Measurements from ENCODE around the gene LHX4. TPM values are rescaled to one million over a fixed set of nuclear protein-coding genes. Genes with fewer than 3 reads are reported as not detected.

Gene LHX4
- total RNA-seq, 8 experiments from 2014 or later = 1.6 to 28.8 (median 6.8) TPM

DNA sequence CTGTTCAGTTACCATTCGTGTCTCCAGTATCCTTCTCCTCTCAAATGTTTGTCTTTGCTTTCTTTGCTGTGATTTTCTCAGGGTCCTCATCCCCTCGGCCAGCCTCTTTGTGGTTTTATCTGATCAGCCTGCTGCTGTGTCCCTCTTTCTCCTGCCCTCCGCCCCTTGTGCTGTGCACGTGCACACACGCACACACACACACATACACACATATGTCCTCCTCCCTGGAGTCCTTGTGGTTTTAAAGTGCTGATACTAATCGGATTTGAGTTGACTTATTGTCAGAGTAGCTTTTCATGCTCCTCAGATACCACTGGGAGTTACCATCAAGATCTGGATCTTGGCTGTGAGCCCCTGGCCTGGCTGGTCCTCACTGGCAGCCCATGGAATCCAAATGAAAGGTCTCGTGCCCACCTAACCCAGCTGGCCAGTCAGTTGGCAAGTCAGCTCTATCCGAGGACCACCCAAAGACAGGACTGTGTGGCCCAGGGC lies 41.3 kb upstream of the LHX4 start:
- H3K4me3 ChIP-seq = no peak overlapping the region
- ATAC-seq (replicated peaks in 6 of 8) = peak in 1 of 8 experiments; percentile 19
- no peak overlapping the region for H3K27ac ChIP-seq
- in situ Hi-C loops (cut with MboI; ENCODE audit: low pct_unique_long_range_greater_than_20kb in 2 of 9, low sequenced_read_pairs in 9 of 9, unreplicated experiment in 9 of 9) = loop anchor here in 3 of 9 experiments (10.0 kb wide), 2 partner anchors 286 to 296 kb away; no protein-coding TSS in a partner anchor
- WGBS, 10 experiments = 43 to 100% (median 86%) methylated on average over 1 to 8 of the region's 8 CpGs; no CpG with 5 or more reads in 3 of the 10 experiments
- peaks cover 3 to 5% of the 10 kb centered on the region in 2 donors for H3K4me1 ChIP-seq (replicated peaks in 1 of 2)

DNA sequence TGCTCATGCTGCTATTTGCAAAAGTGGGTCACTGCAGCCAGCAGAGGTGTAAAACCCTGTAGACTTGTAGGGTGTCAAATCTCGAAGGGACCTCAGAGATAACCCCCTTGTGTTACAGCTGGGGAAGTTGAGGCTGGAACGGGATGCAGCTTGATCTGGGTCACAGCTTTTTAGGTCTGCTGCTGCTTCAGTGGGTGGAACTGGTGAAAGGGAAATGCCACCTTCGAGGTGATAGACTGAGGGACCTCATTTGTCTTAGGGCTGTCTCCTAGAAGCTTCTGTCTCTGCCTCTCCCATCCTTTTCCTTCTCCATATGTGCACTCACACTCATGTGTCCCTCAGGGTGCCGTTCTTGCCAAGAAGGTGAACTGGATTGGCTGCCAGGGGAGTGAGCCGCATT lies 40.0 kb upstream of the LHX4 start:
- in situ Hi-C loops (cut with MboI; ENCODE audit: low pct_unique_long_range_greater_than_20kb in 2 of 9, low sequenced_read_pairs in 9 of 9, unreplicated experiment in 9 of 9) = no loop called here
- H3K4me1 ChIP-seq (replicated peaks in 1 of 2) = peaks cover 3 to 5% of the 10 kb centered on the region in 2 donors
- H3K27ac ChIP-seq = no peak overlapping the region
- no peak for ATAC-seq (replicated peaks in 6 of 8)
- 60 to 100% (median 80%) methylated on average over 1 to 5 of the region's 5 CpGs; no CpG with 5 or more reads in 2 of the 10 experiments for WGBS, 10 experiments
- H3K4me3 ChIP-seq = no peak overlapping the region

DNA sequence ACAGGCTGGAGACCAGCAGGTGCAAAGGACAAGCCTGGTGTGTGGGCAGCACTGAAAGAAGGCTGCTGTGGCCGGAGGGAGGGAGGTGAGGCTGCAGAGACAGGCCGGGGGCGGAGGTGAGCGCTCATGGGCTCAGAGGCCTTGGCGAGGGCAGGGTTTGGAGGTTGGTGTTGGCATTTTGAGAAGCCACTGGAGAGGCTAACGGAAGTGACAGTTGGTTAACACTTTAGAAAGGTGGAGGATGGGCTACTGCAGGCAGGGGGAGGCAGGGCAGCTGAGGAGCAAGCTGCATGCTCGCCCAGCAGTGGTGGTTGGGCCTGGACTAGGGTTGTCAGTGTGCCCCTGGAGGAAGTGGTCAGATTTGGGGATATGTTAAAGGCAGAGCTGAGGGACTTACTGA lies 37.9 kb upstream of the LHX4 start:
- no peak overlapping the region for H3K4me3 ChIP-seq
- in situ Hi-C loops (cut with MboI; ENCODE audit: low pct_unique_long_range_greater_than_20kb in 2 of 9, low sequenced_read_pairs in 9 of 9, unreplicated experiment in 9 of 9) = no loop called here
- WGBS, 10 experiments = 60 to 100% (median 74%) methylated on average over 1 to 7 of the region's 7 CpGs; no CpG with 5 or more reads in 2 of the 10 experiments

DNA sequence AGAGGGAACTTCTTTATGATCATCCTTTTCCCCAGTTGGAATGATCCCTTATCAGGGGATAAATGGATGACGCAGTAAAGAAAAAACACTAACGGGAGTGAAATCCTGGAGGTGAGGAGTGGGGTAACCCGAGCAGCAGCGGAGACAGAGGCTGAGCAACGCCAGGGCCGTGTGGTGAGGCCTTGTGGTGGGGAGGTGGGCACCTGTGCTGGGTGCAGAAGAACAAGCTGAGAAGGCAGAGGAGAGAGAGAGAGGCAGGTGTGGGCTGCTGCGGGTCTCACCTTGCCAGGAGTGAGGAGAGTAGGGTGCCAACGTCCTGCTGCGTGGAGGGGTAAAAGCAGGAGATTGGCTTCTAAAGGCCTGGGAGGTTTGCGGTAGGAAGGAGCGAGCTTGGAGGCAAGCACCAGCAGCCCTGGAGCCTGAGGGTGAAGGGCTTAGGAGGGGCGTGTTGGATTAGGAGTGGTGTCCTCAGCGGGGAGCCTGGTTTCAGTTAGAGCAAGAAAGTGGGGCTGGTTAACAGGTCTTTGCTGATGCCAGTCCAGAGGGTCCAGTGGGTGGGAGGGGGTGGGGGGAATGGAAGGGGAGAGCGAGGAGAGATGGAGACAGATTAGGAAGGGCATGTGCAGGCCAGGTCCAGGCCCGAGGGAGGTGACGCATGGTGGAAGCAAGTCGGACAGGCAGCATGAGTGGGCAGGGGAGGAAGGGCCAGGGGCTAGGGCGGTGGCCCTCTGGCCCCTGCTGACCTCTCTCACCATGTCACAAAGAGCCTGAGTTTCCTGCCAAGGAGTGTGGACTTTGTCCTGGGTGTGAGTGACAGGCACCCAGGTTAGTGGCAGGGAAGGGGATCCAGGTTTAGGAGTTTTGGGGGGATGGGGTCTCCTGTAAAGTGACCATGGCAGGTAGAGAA lies 36.7 kb upstream of the LHX4 start:
- peak in 1 of 8 experiments; percentile 44 for ATAC-seq (replicated peaks in 6 of 8)
- H3K27ac ChIP-seq = no peak overlapping the region
- WGBS, 10 experiments = 78 to 100% (median 91%) methylated on average over 3 to 16 of the region's 18 CpGs; no CpG with 5 or more reads in 3 of the 10 experiments
- in situ Hi-C loops (cut with MboI; ENCODE audit: low pct_unique_long_range_greater_than_20kb in 2 of 9, low sequenced_read_pairs in 9 of 9, unreplicated experiment in 9 of 9) = no loop called here
- H3K4me3 ChIP-seq = no peak overlapping the region
- peaks cover 2 to 3% of the 10 kb centered on the region in 2 donors for H3K4me1 ChIP-seq (replicated peaks in 1 of 2)

More for the DNA sequence above, 37.9 kb upstream of the LHX4 start:
- ATAC-seq (replicated peaks in 6 of 8) = no peak
- Histone ChIP-seq H3K27ac (no peak overlapping the region), H3K4me1 (replicated peaks in 1 of 2) (peaks cover 3 to 5% of the 10 kb centered on the region in 2 donors)

DNA sequence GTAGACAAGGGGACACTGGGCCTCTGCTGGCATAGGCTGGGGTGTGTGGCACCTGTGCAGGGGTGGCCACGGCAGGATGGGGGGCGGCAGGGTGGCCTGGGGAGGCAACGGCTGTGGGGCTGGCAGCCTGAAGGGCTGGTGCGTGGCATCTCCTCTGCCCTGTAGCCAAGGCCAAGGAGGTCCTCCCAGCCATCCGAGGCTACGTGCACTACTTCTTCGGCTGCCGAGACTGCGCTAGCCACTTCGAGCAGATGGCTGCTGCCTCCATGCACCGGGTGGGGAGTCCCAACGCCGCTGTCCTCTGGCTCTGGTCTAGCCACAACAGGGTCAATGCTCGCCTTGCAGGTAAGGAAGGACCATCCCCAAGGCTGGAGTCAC lies 36.0 kb upstream of the LHX4 start:
- in situ Hi-C loops (cut with MboI; ENCODE audit: low pct_unique_long_range_greater_than_20kb in 2 of 9, low sequenced_read_pairs in 9 of 9, unreplicated experiment in 9 of 9) = no loop called here
- no peak for ATAC-seq (replicated peaks in 6 of 8)
- no peak overlapping the region for H3K27ac ChIP-seq
- H3K4me1 ChIP-seq (replicated peaks in 1 of 2) = peaks cover 0 to 2% of the 10 kb centered on the region in 2 donors
- 60 to 100% (median 100%) methylated on average over 1 to 7 of the region's 14 CpGs; no CpG with 5 or more reads in 5 of the 10 experiments for WGBS, 10 experiments
- H3K4me3 ChIP-seq = no peak overlapping the region

DNA sequence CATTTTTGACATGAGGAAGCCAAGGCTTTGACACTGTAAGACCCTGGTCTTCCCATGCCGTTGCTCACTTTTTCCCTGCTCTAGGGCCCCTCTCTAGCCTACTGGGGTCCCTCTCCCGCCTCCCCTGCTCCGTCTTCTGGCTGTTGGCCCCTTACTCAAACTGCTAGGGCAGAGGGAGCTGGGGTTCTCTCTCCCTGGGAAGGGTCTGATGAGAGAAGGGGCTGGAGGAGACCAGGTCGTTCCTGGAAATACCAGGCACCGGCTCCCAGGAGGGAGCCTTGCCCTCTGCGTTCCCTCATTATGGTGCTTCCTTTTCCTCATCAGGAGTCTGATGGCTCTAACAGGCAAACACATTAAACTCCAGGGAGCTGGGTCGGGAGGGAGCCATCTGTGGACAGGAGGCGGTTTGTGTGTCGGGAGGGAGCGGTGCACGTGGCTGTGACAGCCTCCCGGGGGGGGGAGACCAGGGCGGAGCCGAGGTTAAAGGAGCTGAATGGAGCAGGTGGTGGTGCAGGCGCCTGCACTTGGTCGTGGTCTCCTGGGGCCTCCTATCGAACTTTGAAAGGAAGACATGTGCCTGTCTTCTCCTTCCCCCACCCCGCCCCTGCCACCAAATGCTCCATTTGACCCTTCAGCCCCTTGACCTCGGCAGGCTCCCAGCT lies 35.4 kb upstream of the LHX4 start:
- peak in 5 of 8 experiments; percentile 11 to 46 (median 40) for ATAC-seq (replicated peaks in 6 of 8)
- Histone ChIP-seq H3K27ac (no peak overlapping the region), H3K4me3 (no peak overlapping the region), H3K4me1 (replicated peaks in 1 of 2) (peaks cover 0 to 2% of the 10 kb centered on the region in 2 donors)
- WGBS, 10 experiments = 53 to 76% (median 60%) methylated on average over 3 to 13 of the region's 19 CpGs; no CpG with 5 or more reads in 5 of the 10 experiments
- in situ Hi-C loops (cut with MboI; ENCODE audit: low pct_unique_long_range_greater_than_20kb in 2 of 9, low sequenced_read_pairs in 9 of 9, unreplicated experiment in 9 of 9) = no loop called here

DNA sequence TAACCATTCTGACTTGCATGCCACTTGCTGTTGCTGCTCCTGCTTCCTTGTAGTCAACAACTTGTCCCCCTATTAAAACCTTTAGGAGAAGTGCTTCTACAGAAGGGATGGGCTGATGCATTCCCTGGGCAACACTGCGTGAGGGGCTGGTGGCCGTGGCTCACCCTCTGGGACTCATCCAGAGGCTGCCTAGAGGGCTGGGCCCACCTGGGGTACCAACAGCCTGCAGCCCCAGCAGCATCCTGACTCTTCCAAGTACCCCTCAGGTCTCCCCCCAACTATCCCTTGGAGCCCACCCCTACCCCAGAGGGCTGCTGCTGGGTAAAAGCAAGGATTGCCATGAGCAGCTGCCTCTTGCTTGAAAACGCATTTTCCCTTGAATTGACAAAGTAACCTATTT lies 34.7 kb upstream of the LHX4 start:
- H3K27ac ChIP-seq = no peak overlapping the region
- ATAC-seq (replicated peaks in 6 of 8) = no peak
- no peak overlapping the region for H3K4me3 ChIP-seq
- peaks cover 0 to 2% of the 10 kb centered on the region in 2 donors for H3K4me1 ChIP-seq (replicated peaks in 1 of 2)
- WGBS, 10 experiments = 62 to 100% (median 100%) methylated on average over 1 to 2 of the region's 3 CpGs; no CpG with 5 or more reads in 6 of the 10 experiments
- in situ Hi-C loops (cut with MboI; ENCODE audit: low pct_unique_long_range_greater_than_20kb in 2 of 9, low sequenced_read_pairs in 9 of 9, unreplicated experiment in 9 of 9) = no loop called here

DNA sequence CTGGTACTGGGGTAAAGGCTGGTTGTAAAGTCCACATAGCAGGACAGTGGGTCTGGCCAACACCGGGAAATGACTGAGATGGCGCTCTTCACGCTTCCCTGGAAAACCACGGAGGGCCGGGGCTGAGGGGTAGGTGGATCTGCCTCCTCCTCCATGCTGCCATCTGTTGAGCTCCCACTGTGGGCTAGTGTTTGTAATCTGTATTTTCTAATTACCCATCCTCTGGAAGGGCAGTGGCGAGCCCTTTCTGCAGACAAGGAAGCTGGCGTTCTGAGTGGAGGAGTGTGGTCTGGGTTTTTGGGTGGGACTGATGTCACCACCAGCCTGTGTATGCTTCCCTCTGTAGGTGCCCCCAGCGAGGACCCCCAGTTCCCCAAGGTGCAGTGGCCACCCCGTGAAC lies 34.1 kb upstream of the LHX4 start:
- no peak overlapping the region for H3K4me3 ChIP-seq
- in situ Hi-C loops (cut with MboI; ENCODE audit: low pct_unique_long_range_greater_than_20kb in 2 of 9, low sequenced_read_pairs in 9 of 9, unreplicated experiment in 9 of 9) = no loop called here
- H3K4me1 ChIP-seq (replicated peaks in 1 of 2) = peaks cover 0 to 2% of the 10 kb centered on the region in 2 donors
- 89 to 100% (median 94%) methylated on average over 1 to 8 of the region's 9 CpGs; no CpG with 5 or more reads in 4 of the 10 experiments for WGBS, 10 experiments
- no peak for ATAC-seq (replicated peaks in 6 of 8)
- no peak overlapping the region for H3K27ac ChIP-seq

DNA sequence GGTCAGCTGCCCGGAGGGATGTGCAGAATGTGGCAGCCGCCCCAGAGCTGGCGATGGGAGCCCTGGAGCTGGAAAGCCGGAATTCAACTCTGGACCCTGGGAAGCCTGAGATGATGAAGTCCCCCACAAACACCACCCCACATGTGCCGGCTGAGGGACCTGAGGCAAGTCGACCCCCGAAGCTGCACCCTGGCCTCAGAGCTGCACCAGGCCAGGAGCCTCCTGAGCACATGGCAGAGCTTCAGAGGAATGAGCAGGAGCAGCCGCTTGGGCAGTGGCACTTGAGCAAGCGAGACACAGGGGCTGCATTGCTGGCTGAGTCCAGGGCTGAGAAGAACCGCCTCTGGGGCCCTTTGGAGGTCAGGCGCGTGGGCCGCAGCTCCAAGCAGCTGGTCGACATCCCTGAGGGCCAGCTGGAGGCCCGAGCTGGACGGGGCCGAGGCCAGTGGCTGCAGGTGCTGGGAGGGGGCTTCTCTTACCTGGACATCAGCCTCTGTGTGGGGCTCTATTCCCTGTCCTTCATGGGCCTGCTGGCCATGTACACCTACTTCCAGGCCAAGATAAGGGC lies 33.5 kb upstream of the LHX4 start:
- Histone ChIP-seq H3K27ac (no peak overlapping the region), H3K4me3 (no peak overlapping the region), H3K4me1 (replicated peaks in 1 of 2) (peaks cover 0 to 2% of the 10 kb centered on the region in 2 donors)
- peak in 2 of 8 experiments; percentile 7 to 11 for ATAC-seq (replicated peaks in 6 of 8)
- WGBS, 10 experiments = 90 to 100% (median 96%) methylated on average over 1 to 13 of the region's 17 CpGs; no CpG with 5 or more reads in 4 of the 10 experiments
- in situ Hi-C loops (cut with MboI; ENCODE audit: low pct_unique_long_range_greater_than_20kb in 2 of 9, low sequenced_read_pairs in 9 of 9, unreplicated experiment in 9 of 9) = no loop called here

DNA sequence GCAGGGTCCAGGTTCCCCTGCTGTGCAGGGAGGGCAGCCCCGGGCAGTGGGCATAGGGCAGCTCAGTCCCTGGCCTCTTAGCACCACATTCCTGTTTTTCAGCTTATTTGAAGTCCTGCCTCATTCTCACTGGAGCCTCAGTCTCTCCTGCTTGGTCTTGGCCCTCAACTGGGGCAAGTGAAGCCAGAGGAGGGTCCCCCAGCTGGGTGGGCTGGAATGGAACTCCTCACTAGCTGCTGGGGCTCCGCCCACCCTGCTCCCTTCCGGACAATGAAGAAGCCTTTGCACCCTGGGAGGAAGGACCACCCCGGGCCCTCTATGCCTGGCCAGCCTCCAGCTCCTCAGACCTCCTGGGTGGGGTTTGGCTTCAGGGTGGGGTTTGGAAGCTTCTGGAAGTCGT lies 32.8 kb upstream of the LHX4 start:
- peaks cover 0 to 2% of the 10 kb centered on the region in 2 donors for H3K4me1 ChIP-seq (replicated peaks in 1 of 2)

DNA sequence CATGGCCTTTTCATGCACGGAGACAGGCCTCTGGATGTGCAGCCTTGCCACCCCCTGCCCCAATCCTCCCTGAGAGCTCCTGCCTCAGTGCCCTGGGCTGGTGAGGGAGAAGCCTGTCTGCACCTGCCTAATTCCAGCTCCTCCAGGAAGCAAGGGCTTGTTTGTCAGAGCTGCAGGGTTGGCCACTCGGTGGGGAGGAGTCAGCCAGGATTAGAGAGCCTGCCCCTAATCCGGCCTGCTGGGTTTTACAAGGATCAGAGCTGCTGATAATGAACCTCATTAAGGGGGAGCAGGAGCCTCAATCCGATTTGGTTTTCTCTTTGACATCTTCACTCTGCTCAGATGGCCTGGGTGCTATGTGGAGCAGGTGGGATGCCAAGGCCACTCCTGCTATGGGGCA lies 31.9 kb upstream of the LHX4 start:
- no peak for ATAC-seq (replicated peaks in 6 of 8)
- peaks cover 0 to 2% of the 10 kb centered on the region in 2 donors for H3K4me1 ChIP-seq (replicated peaks in 1 of 2)
- H3K27ac ChIP-seq = no peak overlapping the region
- WGBS, 10 experiments = 60 to 100% (median 90%) methylated on average over 1 to 2 of the region's 4 CpGs; no CpG with 5 or more reads in 5 of the 10 experiments
- in situ Hi-C loops (cut with MboI; ENCODE audit: low pct_unique_long_range_greater_than_20kb in 2 of 9, low sequenced_read_pairs in 9 of 9, unreplicated experiment in 9 of 9) = no loop called here
- H3K4me3 ChIP-seq = no peak overlapping the region

More for the DNA sequence above, 32.8 kb upstream of the LHX4 start:
- Histone ChIP-seq H3K27ac (no peak overlapping the region), H3K4me3 (no peak overlapping the region)
- in situ Hi-C loops (cut with MboI; ENCODE audit: low pct_unique_long_range_greater_than_20kb in 2 of 9, low sequenced_read_pairs in 9 of 9, unreplicated experiment in 9 of 9) = no loop called here
- WGBS, 10 experiments = 76 to 100% methylated on average over 1 to 3 of the region's 5 CpGs; no CpG with 5 or more reads in 8 of the 10 experiments
- no peak for ATAC-seq (replicated peaks in 6 of 8)

DNA sequence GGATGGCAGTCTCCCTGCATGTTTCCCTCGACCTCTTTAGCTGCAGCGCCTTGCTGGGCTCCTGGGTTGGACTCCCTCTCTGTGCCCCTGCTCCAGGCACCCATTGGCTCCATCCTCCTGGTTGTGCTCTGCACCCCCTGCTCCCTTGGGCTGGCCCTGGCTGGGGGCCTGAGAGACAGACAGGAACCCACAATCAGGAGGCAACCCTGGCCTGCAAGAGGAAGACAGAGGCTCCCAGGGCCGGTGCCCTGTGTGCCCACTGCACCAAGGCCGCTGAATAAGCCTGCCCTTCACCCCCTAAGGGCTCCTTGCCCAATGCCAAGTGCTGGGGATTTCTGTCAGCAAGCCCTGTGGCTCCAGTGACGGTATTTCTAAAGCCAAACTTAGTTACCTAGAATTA lies 31.5 kb upstream of the LHX4 start:
- no peak for ATAC-seq (replicated peaks in 6 of 8)
- Histone ChIP-seq H3K4me3 (no peak overlapping the region), H3K27ac (no peak overlapping the region), H3K4me1 (replicated peaks in 1 of 2) (peaks cover 0 to 2% of the 10 kb centered on the region in 2 donors)
- WGBS, 10 experiments = no CpG with 5 or more reads among the region's 5 CpGs
- in situ Hi-C loops (cut with MboI; ENCODE audit: low pct_unique_long_range_greater_than_20kb in 2 of 9, low sequenced_read_pairs in 9 of 9, unreplicated experiment in 9 of 9) = no loop called here

Measured in motor neuron (in vitro differentiated cells).